Measurements from ENCODE around the gene GPR39. TPM values are rescaled to one million over a fixed set of nuclear protein-coding genes. Genes with fewer than 3 reads are reported as not detected.

The GPR39 gene
- polyA plus RNA-seq, 2 of the 4 experiments (the other 2 are of a cell fraction) = 11.3 to 11.8 TPM

DNA sequence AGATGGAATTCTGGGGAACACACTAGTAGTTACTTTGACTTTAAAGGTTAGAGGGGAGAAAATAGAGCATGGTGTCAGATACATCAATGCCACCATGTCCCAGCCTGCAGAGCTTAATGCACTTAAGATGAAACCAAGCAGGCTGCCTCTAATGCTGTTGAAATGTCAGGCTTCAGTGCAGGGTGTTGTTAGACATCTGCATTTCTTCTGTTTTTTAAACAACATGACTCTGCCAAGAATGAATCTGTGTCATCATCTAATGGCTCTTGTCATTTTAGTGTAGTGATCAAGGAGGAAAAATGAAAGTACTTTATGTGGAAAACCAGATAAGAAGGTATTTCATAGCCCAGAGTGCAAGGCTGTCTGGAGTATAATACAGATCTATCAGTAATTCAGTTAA, 223.5 kb downstream of the GPR39 start:
- DNase-seq (ENCODE audit: low read depth in 1 of 2, low spot score in 1 of 2) = no peak
- Histone ChIP-seq H3K27ac (no peak overlapping the region), H3K9me3 (no peaks in the 10 kb centered on the region), H3K4me3 (no peak overlapping the region), H3K4me2 (no peak overlapping the region), H3K4me1 (no peaks in the 10 kb centered on the region)
- no peak for TF ChIP-seq GATA3 (IDR thresholded peaks at IDR 0.05; ENCODE audit: borderline replicate concordance)
- TF ChIP-seq RCOR1 (IDR thresholded peaks at IDR 0.05; ENCODE audit: low read depth, low read length) = no peak
- TF ChIP-seq CBX2 (IDR thresholded peaks at IDR 0.05; ENCODE audit: borderline replicate concordance, low read depth) = no peak
- TF ChIP-seq SMC3 (IDR thresholded peaks at IDR 0.05) = no peak
- TF ChIP-seq SREBF2 (IDR thresholded peaks at IDR 0.05) = no peak
- TF ChIP-seq BHLHE40 (IDR thresholded peaks at IDR 0.05; ENCODE audit: low read depth, low read length) = no peak
- TF ChIP-seq CHD4 (IDR thresholded peaks at IDR 0.05; ENCODE audit: borderline replicate concordance) = no peak
- no peak for TF ChIP-seq KDM1A (IDR thresholded peaks at IDR 0.05; ENCODE audit: low read depth)
- TF ChIP-seq HOXB13 (CRISPR knock-in tag; IDR thresholded peaks at IDR 0.05; ENCODE audit: low read depth) = no peak
- TF ChIP-seq RFX5 (IDR thresholded peaks at IDR 0.05) = no peak
- no peak for TF ChIP-seq ZNF302 (CRISPR knock-in tag; IDR thresholded peaks at IDR 0.05)
- no peak for FAIRE-seq
- ChIA-PET POLR2A (no interaction called here), CTCF (interaction anchor here (1.5 kb wide), 1 partner anchor 11 kb away, joined by 4 read pairs; no protein-coding TSS in a partner anchor)
- no peak for ATAC-seq

DNA sequence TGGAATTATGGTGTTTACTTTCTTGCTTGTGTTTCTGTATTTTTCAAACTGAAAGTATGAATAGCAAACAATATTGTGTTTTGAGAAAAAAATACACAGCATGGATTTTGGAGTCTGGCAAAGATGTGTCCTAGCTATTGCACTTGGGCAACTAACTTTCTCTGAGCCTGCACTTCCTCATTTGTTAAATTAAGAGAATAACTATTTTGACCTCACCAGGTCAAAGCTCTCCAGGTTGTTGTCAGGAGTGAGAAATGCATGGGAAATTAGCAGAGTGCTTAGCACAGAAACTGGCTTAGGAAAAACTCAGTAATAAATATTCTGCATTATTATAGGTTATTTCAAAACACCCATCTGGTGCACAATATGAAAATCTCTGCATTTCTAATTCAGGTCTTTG, 225.2 kb downstream of the GPR39 start:
- H3K4me2 ChIP-seq = no peak overlapping the region
- no peak for ATAC-seq
- H3K4me1 ChIP-seq = no peaks in the 10 kb centered on the region
- ChIA-PET POLR2A (no interaction called here), CTCF (no interaction called here)
- no peak for FAIRE-seq
- H3K4me3 ChIP-seq = no peak overlapping the region
- TF ChIP-seq GATA3 (IDR thresholded peaks at IDR 0.05; ENCODE audit: borderline replicate concordance) = no peak
- no peak for TF ChIP-seq NPAS2 (CRISPR knock-in tag; IDR thresholded peaks at IDR 0.05; ENCODE audit: borderline replicate concordance)
- TF ChIP-seq JUNB (IDR thresholded peaks at IDR 0.05) = no peak
- no peak for TF ChIP-seq TFCP2L1 (CRISPR knock-in tag; IDR thresholded peaks at IDR 0.05)
- no peak for TF ChIP-seq EHF (CRISPR knock-in tag; IDR thresholded peaks at IDR 0.05)
- no peak for TF ChIP-seq BCL3 (IDR thresholded peaks at IDR 0.05)
- no peak for TF ChIP-seq CHD2 (IDR thresholded peaks at IDR 0.05; ENCODE audit: low read length, partially characterized antibody)
- no peak for TF ChIP-seq HOXB5 (CRISPR knock-in tag; IDR thresholded peaks at IDR 0.05)
- TF ChIP-seq HES2 (IDR thresholded peaks at IDR 0.05) = no peak
- no peak for TF ChIP-seq POLR2A (IDR thresholded peaks at IDR 0.05; ENCODE audit: low read length)
- no peak for TF ChIP-seq ELK1 (IDR thresholded peaks at IDR 0.05; ENCODE audit: low read depth, low read length)
- no peak for TF ChIP-seq CHD4 (IDR thresholded peaks at IDR 0.05; ENCODE audit: borderline replicate concordance)
- no peak for TF ChIP-seq ESRRA (IDR thresholded peaks at IDR 0.05; ENCODE audit: borderline replicate concordance, low read length)
- TF ChIP-seq MAZ (IDR thresholded peaks at IDR 0.05; ENCODE audit: borderline replicate concordance, low read depth, low read length) = no peak
- TF ChIP-seq NR3C1 (IDR thresholded peaks at IDR 0.05) = no peak
- TF ChIP-seq FOXS1 (CRISPR knock-in tag; IDR thresholded peaks at IDR 0.05) = no peak
- no peak for TF ChIP-seq CBX8 (IDR thresholded peaks at IDR 0.05)
- TF ChIP-seq, protein P1, sequence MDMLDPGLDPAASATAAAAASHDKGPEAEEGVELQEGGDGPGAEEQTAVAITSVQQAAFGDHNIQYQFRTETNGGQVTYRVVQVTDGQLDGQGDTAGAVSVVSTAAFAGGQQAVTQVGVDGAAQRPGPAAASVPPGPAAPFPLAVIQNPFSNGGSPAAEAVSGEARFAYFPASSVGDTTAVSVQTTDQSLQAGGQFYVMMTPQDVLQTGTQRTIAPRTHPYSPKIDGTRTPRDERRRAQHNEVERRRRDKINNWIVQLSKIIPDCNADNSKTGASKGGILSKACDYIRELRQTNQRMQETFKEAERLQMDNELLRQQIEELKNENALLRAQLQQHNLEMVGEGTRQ (IDR thresholded peaks at IDR 0.05) = no peak
- no peak for TF ChIP-seq CTCF (IDR thresholded peaks at IDR 0.05)
- no peak for TF ChIP-seq BHLHE40 (IDR thresholded peaks at IDR 0.05; ENCODE audit: low read depth, low read length)
- H3K27ac ChIP-seq = no peak overlapping the region
- H3K9me3 ChIP-seq = no peaks in the 10 kb centered on the region
- no peak for DNase-seq (ENCODE audit: low read depth in 1 of 2, low spot score in 1 of 2)

Measured in A549 (cell line).